Hepatocyte (in vitro differentiated cells): Measurements from ENCODE around the gene ARFRP1. TPM values are rescaled to one million over a fixed set of nuclear protein-coding genes. Genes with fewer than 3 reads are reported as not detected.

Source experiments
- DNase-seq: peaks from one replicate; pipeline ENCODE4 v3.0.0-alpha.2; 2016; ENCODE audit warnings: low spot score
- H2AFZ ChIP-seq: fragments of 200-600 bp; sonication (generic); 2 replicates; pipeline ENCODE4 v1.6.0; 2016; ENCODE audit warnings: antibody characterized with exemption, mild to moderate bottlenecking
- H3K27ac ChIP-seq: fragments of 200-600 bp; sonication (generic); 2 replicates; pipeline ENCODE4 v1.5.1; 2016; ENCODE audit warnings: mild to moderate bottlenecking
- H3K27me3 ChIP-seq: fragments of 200-600 bp; sonication (generic); 2 replicates; pipeline ENCODE4 v1.6.1; 2016
- H3K36me3 ChIP-seq: fragments of 200-600 bp; sonication (generic); replicated peaks from 2 replicates; pipeline ENCODE4 v1.5.1; 2016; ENCODE audit warnings: low read depth; ENCODE audit not compliant: insufficient read depth
- H3K4me1 ChIP-seq: fragments of 200-600 bp; sonication (generic); 2 replicates; pipeline ENCODE4 v1.5.1; 2016; ENCODE audit warnings: mild to moderate bottlenecking, moderate library complexity; ENCODE audit not compliant: insufficient read depth
- H3K4me2 ChIP-seq: fragments of 200-600 bp; sonication (generic); 2 replicates; pipeline ENCODE4 v1.6.0; 2016
- H3K4me3 ChIP-seq: fragments of 200-600 bp; sonication (generic); 2 replicates; pipeline ENCODE4 v1.5.1; 2016; ENCODE audit warnings: mild to moderate bottlenecking
- H3K79me2 ChIP-seq: fragments of 200-600 bp; sonication (generic); 2 replicates; pipeline ENCODE4 v1.6.0; 2017; ENCODE audit warnings: mild to moderate bottlenecking
- H3K9me2 ChIP-seq: fragments of 200-600 bp; sonication (generic); replicated peaks from 2 replicates; pipeline ENCODE4 v1.6.0; 2017; ENCODE audit warnings: mild to moderate bottlenecking; ENCODE audit not compliant: insufficient read depth
- H3K9me3 ChIP-seq: fragments of 200-600 bp; sonication (generic); 2 replicates; pipeline ENCODE4 v1.5.1; 2016; ENCODE audit warnings: low read depth, mild to moderate bottlenecking
- H4K20me1 ChIP-seq: fragments of 200-600 bp; sonication (generic); 2 replicates; pipeline ENCODE4 v1.6.0; 2016; ENCODE audit warnings: mild to moderate bottlenecking; ENCODE audit not compliant: insufficient read depth, poor library complexity, severe bottlenecking
- EZH2 ChIP-seq: fragments of 200-600 bp; sonication (generic); IDR thresholded peaks from 2 replicates; pipeline ENCODE4 v1.6.1; 2016; ENCODE audit warnings: antibody characterized with exemption, mild to moderate bottlenecking, borderline replicate concordance
- EZH2phosphoT487 ChIP-seq: fragments of 200-600 bp; sonication (generic); IDR thresholded peaks from one replicate; pipeline ENCODE4 v1.6.1; 2018; ENCODE audit warnings: antibody characterized with exemption, mild to moderate bottlenecking, low read depth, moderate library complexity; ENCODE audit not compliant: unreplicated experiment, severe bottlenecking
- WGBS: methylation state at CpG from one replicate; pipeline ENCODE4 v1.1.6; 2016; ENCODE audit warnings: low lambda C conversion rate; ENCODE audit errors: missing lambda C conversion rate; 5-methylcytosine and 5-hydroxymethylcytosine counted together
- polyA plus RNA-seq: library from polyadenylated mRNA; unstranded; fragments of >200 nt; fragmentation: Nextera tagmentation; extraction: Ambion mirVana; gene quantifications from 2 replicates; pipeline ENCODE4 v1.2.1, GENCODE V29; 2016
- total RNA-seq: library from RNA; depleted of rRNA; stranded (reverse); fragments of >200 nt; gene quantifications from 2 replicates; pipeline ENCODE4 v1.2.3, GENCODE V29; 2014
- TF ChIP-seq, protein P1 (sequence below): fragments of 200-600 bp; sonication (generic); IDR thresholded peaks from 2 replicates; pipeline ENCODE4 v1.5.1; 2016; ENCODE audit warnings: antibody characterized with exemption, mild to moderate bottlenecking; ENCODE audit not compliant: poor library complexity

The ARFRP1 gene
- total and polyA plus RNA-seq, 2 experiments from 2014 or later: 31.5 to 38.0 TPM

DNA sequence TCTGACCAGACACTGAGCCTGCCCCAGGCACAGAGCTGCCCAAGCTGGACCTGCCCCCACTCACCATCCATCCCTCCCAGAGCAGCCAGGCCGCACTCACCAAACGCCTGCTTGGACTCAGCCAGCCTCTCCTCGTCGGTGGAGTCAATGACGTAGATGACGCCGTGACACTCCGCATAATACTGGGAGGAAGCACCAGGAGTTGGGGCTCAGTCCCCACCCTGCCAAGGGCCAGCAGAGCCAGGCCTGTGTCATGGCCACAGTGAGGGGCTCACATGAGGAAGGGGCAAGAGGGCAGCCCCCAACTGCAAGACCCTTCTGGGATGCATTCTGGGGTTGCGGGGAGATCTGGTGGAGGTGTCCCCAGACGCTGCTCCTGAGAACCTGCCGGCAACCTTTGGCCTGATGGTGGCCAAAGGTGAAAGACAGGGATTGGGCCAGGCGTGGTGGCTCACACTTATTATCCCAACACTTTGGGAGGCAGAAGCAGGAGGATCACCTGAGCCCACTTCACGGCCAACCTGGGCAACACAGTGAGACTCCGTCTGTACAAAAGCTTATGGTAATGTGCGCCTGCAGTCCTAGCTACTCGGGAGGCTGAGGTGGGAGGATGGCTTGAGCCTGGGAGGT is 5.6 kb downstream of the ARFRP1 start:
- TF ChIP-seq, protein P1, sequence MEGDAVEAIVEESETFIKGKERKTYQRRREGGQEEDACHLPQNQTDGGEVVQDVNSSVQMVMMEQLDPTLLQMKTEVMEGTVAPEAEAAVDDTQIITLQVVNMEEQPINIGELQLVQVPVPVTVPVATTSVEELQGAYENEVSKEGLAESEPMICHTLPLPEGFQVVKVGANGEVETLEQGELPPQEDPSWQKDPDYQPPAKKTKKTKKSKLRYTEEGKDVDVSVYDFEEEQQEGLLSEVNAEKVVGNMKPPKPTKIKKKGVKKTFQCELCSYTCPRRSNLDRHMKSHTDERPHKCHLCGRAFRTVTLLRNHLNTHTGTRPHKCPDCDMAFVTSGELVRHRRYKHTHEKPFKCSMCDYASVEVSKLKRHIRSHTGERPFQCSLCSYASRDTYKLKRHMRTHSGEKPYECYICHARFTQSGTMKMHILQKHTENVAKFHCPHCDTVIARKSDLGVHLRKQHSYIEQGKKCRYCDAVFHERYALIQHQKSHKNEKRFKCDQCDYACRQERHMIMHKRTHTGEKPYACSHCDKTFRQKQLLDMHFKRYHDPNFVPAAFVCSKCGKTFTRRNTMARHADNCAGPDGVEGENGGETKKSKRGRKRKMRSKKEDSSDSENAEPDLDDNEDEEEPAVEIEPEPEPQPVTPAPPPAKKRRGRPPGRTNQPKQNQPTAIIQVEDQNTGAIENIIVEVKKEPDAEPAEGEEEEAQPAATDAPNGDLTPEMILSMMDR: no peak
- TF ChIP-seq EZH2phosphoT487: no peak
- no peak for TF ChIP-seq EZH2

DNA sequence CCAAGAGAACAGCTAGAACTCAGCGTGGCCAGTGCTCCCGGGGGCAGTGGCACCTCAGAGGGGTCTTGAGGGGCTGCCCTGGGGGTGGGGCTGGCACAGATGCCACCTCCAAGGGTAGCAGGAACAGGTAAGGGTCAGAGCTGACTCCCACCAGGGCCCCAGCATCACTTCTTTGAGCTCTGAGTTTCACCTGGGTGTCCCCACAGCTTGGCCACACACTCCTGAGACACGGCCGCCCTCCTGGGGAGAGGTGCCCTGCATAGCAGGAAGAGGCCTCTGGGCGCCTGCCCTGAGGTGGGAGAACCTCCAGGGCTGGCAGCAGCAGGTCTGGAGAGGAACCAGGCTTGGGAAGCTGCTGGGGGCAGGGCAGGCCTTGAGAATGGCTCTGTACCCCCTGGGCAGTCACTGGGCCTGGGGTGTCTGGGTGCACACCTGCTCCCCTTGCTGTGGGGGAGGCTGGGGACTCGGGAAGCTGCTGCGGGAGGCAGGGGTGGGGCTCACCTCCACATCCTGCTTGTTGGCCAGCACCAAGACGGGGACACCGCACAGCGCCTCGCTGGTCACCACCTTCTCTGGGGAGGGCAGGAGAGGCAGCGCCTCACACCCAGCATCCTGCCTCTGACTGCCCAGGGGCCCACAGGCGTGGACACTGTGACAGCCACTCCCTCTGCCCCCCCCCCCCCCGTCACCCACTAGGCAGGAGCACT is 6.3 kb downstream of the ARFRP1 start:
- Histone ChIP-seq H3K4me1 (peaks cover 13% of the 10 kb centered on the region), H3K27ac (no peak overlapping the region), H4K20me1 (peaks cover 1% of the 10 kb centered on the region), H3K27me3 (no peaks in the 10 kb centered on the region), H3K9me3 (no peaks in the 10 kb centered on the region), H3K9me2 (no peaks in the 10 kb centered on the region), H2AFZ (no peak overlapping the region), H3K79me2 (peaks cover 13% of the 10 kb centered on the region), H3K4me3 (no peak overlapping the region), H3K36me3 (no peaks in the 10 kb centered on the region), H3K4me2 (no peak overlapping the region)
- no peak for DNase-seq
- 87% methylated on average over 5 of the region's 14 CpGs for WGBS
- no peak for TF ChIP-seq EZH2phosphoT487
- TF ChIP-seq EZH2: no peak
- TF ChIP-seq, protein P1: no peak

More for the DNA sequence above, 5.6 kb downstream of the ARFRP1 start:
- no peak for DNase-seq
- Histone ChIP-seq H3K9me2 (no peaks in the 10 kb centered on the region), H4K20me1 (peaks cover 3% of the 10 kb centered on the region), H3K36me3 (no peaks in the 10 kb centered on the region), H3K4me2 (no peak overlapping the region), H3K9me3 (no peaks in the 10 kb centered on the region), H3K27ac (no peak overlapping the region), H3K4me3 (no peak overlapping the region), H3K27me3 (no peaks in the 10 kb centered on the region), H3K79me2 (peaks cover 19% of the 10 kb centered on the region), H2AFZ (no peak overlapping the region), H3K4me1 (peaks cover 9% of the 10 kb centered on the region)
- 92% methylated on average over 16 of the region's 16 CpGs for WGBS

DNA sequence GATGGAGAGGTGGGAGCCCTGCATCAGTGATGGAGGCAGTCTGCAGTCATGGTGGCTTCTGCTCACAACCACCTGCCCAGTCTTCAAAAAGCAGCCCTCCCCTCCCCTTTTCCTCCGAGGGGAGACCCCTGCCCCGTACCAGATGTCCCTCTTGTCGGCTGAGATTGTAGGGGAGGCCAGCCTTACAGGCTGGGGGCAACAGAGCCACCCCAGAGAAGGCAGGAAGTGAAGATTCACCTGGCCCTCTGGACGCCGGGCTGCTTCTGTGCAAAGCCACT is 6.8 kb downstream of the ARFRP1 start:
- WGBS: 92% methylated on average over 5 of the region's 5 CpGs
- TF ChIP-seq, protein P1: no peak
- TF ChIP-seq EZH2phosphoT487 (no peak), EZH2 (no peak)
- Histone ChIP-seq H3K4me3 (no peak overlapping the region), H3K79me2 (peaks cover 8% of the 10 kb centered on the region), H2AFZ (no peak overlapping the region), H3K4me2 (no peak overlapping the region), H3K27me3 (no peaks in the 10 kb centered on the region), H3K9me2 (no peaks in the 10 kb centered on the region), H3K9me3 (no peaks in the 10 kb centered on the region), H3K4me1 (peaks cover 10% of the 10 kb centered on the region), H4K20me1 (no peaks in the 10 kb centered on the region), H3K36me3 (no peaks in the 10 kb centered on the region), H3K27ac (no peak overlapping the region)
- DNase-seq: no peak
